WTC11 (cell line): ENCODE measurements around the gene DCTD. TPM values are rescaled to one million over a fixed set of nuclear protein-coding genes. Genes with fewer than 3 reads are reported as not detected.

Experiments
- ATAC-seq: fragments of 200-7000 bp; cut with Tn5 transposase; 2 replicates; pipeline ENCODE4 v1.10.0; 2021; ENCODE audit warnings: mild to moderate bottlenecking, moderate library complexity
- CTCF ChIA-PET: fragments of 300-600 bp; sonication (Branson Sonifier 250); formaldehyde crosslinking; loops from one replicate; lab custom pipeline; 2021; ENCODE audit warnings: antibody characterized with exemption; lab: Charles Lee
- POLR2A ChIA-PET: fragments of 350-600 bp; sonication (Branson Sonifier 250); formaldehyde crosslinking; loops from one replicate; lab custom pipeline; 2021; ENCODE audit warnings: antibody characterized with exemption; lab: Charles Lee
- DNase-seq: peaks from one replicate; pipeline ENCODE4 v3.0.0; 2021; ENCODE audit warnings: low spot score
- H3K27ac Mint-ChIP-seq: 2 replicates; pipeline ENCODE4 v1.8.0; 2021; ENCODE audit warnings: mixed read lengths
- H3K27me3 Mint-ChIP-seq: 2 replicates; pipeline ENCODE4 v1.8.0; 2021; ENCODE audit warnings: low read depth, mild to moderate bottlenecking, moderate library complexity, mixed read lengths
- H3K36me3 Mint-ChIP-seq: 2 replicates; pipeline ENCODE4 v1.8.0; 2021; ENCODE audit warnings: mixed read lengths
- H3K4me1 Mint-ChIP-seq: 2 replicates; pipeline ENCODE4 v1.8.0; 2022; ENCODE audit warnings: mixed read lengths
- H3K4me3 Mint-ChIP-seq: 2 replicates; pipeline ENCODE4 v1.8.0; 2021; ENCODE audit warnings: mild to moderate bottlenecking, moderate library complexity, mixed read lengths
- H3K9me3 Mint-ChIP-seq: 2 replicates; pipeline ENCODE4 v1.8.0; 2021; ENCODE audit warnings: mixed read lengths
- CBFB ChIP-seq: sonication (generic); formaldehyde crosslinking; IDR thresholded peaks from 2 replicates; pipeline ENCODE4 v1.8.1; 2022; ENCODE audit warnings: mild to moderate bottlenecking, low read depth, missing genetic modification reagents
- CREM ChIP-seq: sonication (generic); formaldehyde crosslinking; IDR thresholded peaks from 2 replicates; pipeline ENCODE4 v1.8.1; 2022; ENCODE audit warnings: mild to moderate bottlenecking, missing genetic modification reagents, moderate library complexity
- ETV6 ChIP-seq: sonication (generic); formaldehyde crosslinking; IDR thresholded peaks from 2 replicates; pipeline ENCODE4 v1.8.1; 2022; ENCODE audit warnings: mild to moderate bottlenecking, missing genetic modification reagents
- FOXK1 ChIP-seq: sonication (generic); formaldehyde crosslinking; IDR thresholded peaks from 2 replicates; pipeline ENCODE4 v1.8.0; 2022; ENCODE audit warnings: mild to moderate bottlenecking, moderate library complexity, missing genetic modification reagents
- NR2C2 ChIP-seq: sonication (generic); formaldehyde crosslinking; IDR thresholded peaks from 2 replicates; pipeline ENCODE4 v1.8.0; 2022; ENCODE audit warnings: mild to moderate bottlenecking, missing genetic modification reagents
- NR3C1 ChIP-seq: sonication (generic); formaldehyde crosslinking; conservative IDR thresholded peaks from 2 replicates; pipeline ENCODE4 v1.8.1; 2023; ENCODE audit warnings: low read depth, mild to moderate bottlenecking, missing genetic modification reagents
- OVOL2 ChIP-seq: fragments of 250-450 bp; sonication (Bioruptor Pico); IDR thresholded peaks from 2 replicates; pipeline ENCODE4 v1.9.0; 2021; ENCODE audit warnings: mild to moderate bottlenecking, borderline replicate concordance
- TEAD1 ChIP-seq: sonication (generic); formaldehyde crosslinking; IDR thresholded peaks from 2 replicates; pipeline ENCODE4 v1.8.0; 2022; ENCODE audit warnings: mild to moderate bottlenecking, missing genetic modification reagents
- ZBTB21 ChIP-seq: sonication (generic); formaldehyde crosslinking; IDR thresholded peaks from 2 replicates; pipeline ENCODE4 v1.8.1; 2023; ENCODE audit warnings: mild to moderate bottlenecking, missing genetic modification reagents, borderline replicate concordance
- ZNF121 ChIP-seq: sonication (generic); formaldehyde crosslinking; IDR thresholded peaks from 2 replicates; pipeline ENCODE4 v1.8.0; 2023; ENCODE audit warnings: missing genetic modification reagents
- ZNF423 ChIP-seq: fragments of 250-450 bp; sonication (Bioruptor Pico); IDR thresholded peaks from 2 replicates; pipeline ENCODE4 v2.1.2; 2022; ENCODE audit warnings: mild to moderate bottlenecking, moderate library complexity
- total RNA-seq: library from RNA; stranded (reverse); gene quantifications from 3 replicates; pipeline ENCODE4 v1.2.3, GENCODE V29; 2021
- TF ChIP-seq, protein P1 (sequence below): sonication (generic); formaldehyde crosslinking; IDR thresholded peaks from 2 replicates; pipeline ENCODE4 v1.8.0; 2022; ENCODE audit warnings: missing genetic modification reagents
- TF ChIP-seq, protein P2 (sequence below): fragments of 250-450 bp; sonication (Bioruptor Pico); IDR thresholded peaks from 2 replicates; pipeline ENCODE4 v1.9.0; 2021; ENCODE audit warnings: moderate library complexity, mild to moderate bottlenecking, inconsistent platforms, borderline replicate concordance
- TF ChIP-seq, protein P3 (sequence below): sonication (generic); formaldehyde crosslinking; IDR thresholded peaks from 2 replicates; pipeline ENCODE4 v1.8.0; 2023; ENCODE audit warnings: mild to moderate bottlenecking, missing genetic modification reagents
- TF ChIP-seq, protein P4 (sequence below): sonication (generic); formaldehyde crosslinking; IDR thresholded peaks from 2 replicates; pipeline ENCODE4 v1.8.1; 2023; ENCODE audit warnings: mild to moderate bottlenecking, moderate library complexity, missing genetic modification reagents
- TF ChIP-seq, protein P5 (sequence below): sonication (generic); formaldehyde crosslinking; IDR thresholded peaks from 2 replicates; pipeline ENCODE4 v1.8.1; 2022; ENCODE audit warnings: low read depth, missing genetic modification reagents, borderline replicate concordance
- TF ChIP-seq, protein P6 (sequence below): sonication (generic); formaldehyde crosslinking; IDR thresholded peaks from 2 replicates; pipeline ENCODE4 v1.8.1; 2023; ENCODE audit warnings: mild to moderate bottlenecking, missing genetic modification reagents

DCTD gene
- total RNA-seq, 1 experiment from 2014 or later = 56.8 TPM

DNA sequence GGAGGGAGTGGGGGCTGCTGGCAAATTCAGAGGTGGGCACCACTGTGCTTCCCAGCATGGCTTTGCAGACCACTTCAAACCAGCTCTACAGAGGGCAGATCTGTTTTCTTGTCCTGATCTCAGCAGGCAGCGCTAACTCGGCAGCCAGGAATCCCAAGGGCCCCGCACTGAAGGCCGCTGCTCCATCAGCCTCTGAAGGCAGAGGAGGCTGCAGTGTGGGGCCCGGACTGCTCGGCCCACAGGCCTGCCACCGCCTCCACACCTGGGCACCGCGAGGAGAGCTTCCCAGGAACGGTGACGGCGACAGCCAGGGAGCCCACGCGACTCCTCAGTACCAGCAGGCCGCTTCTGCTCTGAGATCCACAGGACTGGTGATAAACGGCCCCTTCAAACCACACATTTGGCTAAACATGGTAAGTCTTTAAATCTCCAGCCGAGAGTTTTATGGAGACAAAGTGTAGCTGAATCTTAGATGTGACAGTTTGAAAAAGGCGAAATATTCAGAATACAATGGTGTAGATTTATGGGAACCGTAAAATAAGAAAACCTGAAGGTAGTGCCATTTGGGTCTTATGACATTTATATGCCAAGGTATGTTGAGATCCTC, 23.6 kb downstream of the DCTD start (continued):
- TF ChIP-seq, protein P1, sequence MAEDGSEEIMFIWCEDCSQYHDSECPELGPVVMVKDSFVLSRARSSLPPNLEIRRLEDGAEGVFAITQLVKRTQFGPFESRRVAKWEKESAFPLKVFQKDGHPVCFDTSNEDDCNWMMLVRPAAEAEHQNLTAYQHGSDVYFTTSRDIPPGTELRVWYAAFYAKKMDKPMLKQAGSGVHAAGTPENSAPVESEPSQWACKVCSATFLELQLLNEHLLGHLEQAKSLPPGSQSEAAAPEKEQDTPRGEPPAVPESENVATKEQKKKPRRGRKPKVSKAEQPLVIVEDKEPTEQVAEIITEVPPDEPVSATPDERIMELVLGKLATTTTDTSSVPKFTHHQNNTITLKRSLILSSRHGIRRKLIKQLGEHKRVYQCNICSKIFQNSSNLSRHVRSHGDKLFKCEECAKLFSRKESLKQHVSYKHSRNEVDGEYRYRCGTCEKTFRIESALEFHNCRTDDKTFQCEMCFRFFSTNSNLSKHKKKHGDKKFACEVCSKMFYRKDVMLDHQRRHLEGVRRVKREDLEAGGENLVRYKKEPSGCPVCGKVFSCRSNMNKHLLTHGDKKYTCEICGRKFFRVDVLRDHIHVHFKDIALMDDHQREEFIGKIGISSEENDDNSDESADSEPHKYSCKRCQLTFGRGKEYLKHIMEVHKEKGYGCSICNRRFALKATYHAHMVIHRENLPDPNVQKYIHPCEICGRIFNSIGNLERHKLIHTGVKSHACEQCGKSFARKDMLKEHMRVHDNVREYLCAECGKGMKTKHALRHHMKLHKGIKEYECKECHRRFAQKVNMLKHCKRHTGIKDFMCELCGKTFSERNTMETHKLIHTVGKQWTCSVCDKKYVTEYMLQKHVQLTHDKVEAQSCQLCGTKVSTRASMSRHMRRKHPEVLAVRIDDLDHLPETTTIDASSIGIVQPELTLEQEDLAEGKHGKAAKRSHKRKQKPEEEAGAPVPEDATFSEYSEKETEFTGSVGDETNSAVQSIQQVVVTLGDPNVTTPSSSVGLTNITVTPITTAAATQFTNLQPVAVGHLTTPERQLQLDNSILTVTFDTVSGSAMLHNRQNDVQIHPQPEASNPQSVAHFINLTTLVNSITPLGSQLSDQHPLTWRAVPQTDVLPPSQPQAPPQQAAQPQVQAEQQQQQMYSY (CRISPR knock-in tag) = no peak
- no peak for TF ChIP-seq NR2C2 (CRISPR knock-in tag)
- TF ChIP-seq, all 79 proteins: peak for 0

DNA sequence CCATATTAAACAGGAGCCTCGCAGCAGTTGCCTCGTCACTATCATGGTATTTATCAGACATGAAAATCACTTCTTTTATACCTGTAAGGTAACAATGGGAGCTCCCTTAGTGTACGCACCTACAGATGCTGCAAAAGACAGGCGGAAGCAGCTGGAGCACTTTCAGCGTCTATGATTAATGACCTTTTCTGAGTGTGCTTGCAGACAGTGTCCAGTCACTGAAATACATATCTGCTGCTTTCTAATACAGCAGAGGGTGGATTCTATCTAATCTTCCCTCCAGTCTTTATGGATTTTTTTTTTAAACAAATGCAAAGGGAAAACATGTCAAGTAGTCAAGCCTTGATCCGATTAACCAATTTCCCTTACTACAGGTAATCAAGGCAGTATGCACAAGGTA, 24.1 kb downstream of the DCTD start:
- Mint-ChIP-seq H3K36me3 (peaks cover 55% of the 10 kb centered on the region), H3K27ac (no peak overlapping the region), H3K9me3 (no peaks in the 10 kb centered on the region), H3K4me1 (0 out of 2 replicates have a peak, but pooled peaks cover 4% of the 10 kb centered on the region), H3K27me3 (no peaks in the 10 kb centered on the region), H3K4me3 (no peak overlapping the region)
- CTCF ChIA-PET = no interaction called here
- DNase-seq (no peak), ATAC-seq (no peak)
- TF ChIP-seq, protein P2, sequence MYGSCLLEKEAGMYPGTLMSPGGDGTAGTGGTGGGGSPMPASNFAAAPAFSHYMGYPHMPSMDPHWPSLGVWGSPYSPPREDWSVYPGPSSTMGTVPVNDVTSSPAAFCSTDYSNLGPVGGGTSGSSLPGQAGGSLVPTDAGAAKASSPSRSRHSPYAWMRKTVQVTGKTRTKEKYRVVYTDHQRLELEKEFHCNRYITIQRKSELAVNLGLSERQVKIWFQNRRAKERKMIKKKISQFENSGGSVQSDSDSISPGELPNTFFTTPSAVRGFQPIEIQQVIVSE = no peak
- TF ChIP-seq CREM (CRISPR knock-in tag) = no peak
- TF ChIP-seq FOXK1 = no peak
- TF ChIP-seq, protein P3, sequence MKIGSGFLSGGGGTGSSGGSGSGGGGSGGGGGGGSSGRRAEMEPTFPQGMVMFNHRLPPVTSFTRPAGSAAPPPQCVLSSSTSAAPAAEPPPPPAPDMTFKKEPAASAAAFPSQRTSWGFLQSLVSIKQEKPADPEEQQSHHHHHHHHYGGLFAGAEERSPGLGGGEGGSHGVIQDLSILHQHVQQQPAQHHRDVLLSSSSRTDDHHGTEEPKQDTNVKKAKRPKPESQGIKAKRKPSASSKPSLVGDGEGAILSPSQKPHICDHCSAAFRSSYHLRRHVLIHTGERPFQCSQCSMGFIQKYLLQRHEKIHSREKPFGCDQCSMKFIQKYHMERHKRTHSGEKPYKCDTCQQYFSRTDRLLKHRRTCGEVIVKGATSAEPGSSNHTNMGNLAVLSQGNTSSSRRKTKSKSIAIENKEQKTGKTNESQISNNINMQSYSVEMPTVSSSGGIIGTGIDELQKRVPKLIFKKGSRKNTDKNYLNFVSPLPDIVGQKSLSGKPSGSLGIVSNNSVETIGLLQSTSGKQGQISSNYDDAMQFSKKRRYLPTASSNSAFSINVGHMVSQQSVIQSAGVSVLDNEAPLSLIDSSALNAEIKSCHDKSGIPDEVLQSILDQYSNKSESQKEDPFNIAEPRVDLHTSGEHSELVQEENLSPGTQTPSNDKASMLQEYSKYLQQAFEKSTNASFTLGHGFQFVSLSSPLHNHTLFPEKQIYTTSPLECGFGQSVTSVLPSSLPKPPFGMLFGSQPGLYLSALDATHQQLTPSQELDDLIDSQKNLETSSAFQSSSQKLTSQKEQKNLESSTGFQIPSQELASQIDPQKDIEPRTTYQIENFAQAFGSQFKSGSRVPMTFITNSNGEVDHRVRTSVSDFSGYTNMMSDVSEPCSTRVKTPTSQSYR (CRISPR knock-in tag) = no peak
- TF ChIP-seq, protein P4, sequence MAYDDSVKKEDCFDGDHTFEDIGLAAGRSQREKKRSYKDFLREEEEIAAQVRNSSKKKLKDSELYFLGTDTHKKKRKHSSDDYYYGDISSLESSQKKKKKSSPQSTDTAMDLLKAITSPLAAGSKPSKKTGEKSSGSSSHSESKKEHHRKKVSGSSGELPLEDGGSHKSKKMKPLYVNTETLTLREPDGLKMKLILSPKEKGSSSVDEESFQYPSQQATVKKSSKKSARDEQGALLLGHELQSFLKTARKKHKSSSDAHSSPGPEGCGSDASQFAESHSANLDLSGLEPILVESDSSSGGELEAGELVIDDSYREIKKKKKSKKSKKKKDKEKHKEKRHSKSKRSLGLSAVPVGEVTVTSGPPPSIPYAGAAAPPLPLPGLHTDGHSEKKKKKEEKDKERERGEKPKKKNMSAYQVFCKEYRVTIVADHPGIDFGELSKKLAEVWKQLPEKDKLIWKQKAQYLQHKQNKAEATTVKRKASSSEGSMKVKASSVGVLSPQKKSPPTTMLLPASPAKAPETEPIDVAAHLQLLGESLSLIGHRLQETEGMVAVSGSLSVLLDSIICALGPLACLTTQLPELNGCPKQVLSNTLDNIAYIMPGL (CRISPR knock-in tag) = no peak
- TF ChIP-seq ETV6 (CRISPR knock-in tag) = no peak
- no peak for TF ChIP-seq OVOL2
- TF ChIP-seq CBFB (CRISPR knock-in tag) = no peak
- no peak for TF ChIP-seq TEAD1 (CRISPR knock-in tag)
- no peak for TF ChIP-seq ZNF423 (CRISPR knock-in tag)
- no peak for TF ChIP-seq ZBTB21 (CRISPR knock-in tag)
- TF ChIP-seq NR3C1 (CRISPR knock-in tag) = no peak
- TF ChIP-seq, protein P5, sequence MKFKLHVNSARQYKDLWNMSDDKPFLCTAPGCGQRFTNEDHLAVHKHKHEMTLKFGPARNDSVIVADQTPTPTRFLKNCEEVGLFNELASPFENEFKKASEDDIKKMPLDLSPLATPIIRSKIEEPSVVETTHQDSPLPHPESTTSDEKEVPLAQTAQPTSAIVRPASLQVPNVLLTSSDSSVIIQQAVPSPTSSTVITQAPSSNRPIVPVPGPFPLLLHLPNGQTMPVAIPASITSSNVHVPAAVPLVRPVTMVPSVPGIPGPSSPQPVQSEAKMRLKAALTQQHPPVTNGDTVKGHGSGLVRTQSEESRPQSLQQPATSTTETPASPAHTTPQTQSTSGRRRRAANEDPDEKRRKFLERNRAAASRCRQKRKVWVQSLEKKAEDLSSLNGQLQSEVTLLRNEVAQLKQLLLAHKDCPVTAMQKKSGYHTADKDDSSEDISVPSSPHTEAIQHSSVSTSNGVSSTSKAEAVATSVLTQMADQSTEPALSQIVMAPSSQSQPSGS (CRISPR knock-in tag) = no peak
- TF ChIP-seq, protein P6, sequence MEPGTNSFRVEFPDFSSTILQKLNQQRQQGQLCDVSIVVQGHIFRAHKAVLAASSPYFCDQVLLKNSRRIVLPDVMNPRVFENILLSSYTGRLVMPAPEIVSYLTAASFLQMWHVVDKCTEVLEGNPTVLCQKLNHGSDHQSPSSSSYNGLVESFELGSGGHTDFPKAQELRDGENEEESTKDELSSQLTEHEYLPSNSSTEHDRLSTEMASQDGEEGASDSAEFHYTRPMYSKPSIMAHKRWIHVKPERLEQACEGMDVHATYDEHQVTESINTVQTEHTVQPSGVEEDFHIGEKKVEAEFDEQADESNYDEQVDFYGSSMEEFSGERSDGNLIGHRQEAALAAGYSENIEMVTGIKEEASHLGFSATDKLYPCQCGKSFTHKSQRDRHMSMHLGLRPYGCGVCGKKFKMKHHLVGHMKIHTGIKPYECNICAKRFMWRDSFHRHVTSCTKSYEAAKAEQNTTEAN (CRISPR knock-in tag) = no peak
- TF ChIP-seq ZNF121 (CRISPR knock-in tag) = no peak
- POLR2A ChIA-PET = no interaction called here
